Measurements from ENCODE around the gene DPP6. TPM values are rescaled to one million over a fixed set of nuclear protein-coding genes. Genes with fewer than 3 reads are reported as not detected.

DPP6 gene
- total and polyA plus RNA-seq, 2 experiments from 2014 or later = 0.21 TPM; not detected in 1

DNA sequence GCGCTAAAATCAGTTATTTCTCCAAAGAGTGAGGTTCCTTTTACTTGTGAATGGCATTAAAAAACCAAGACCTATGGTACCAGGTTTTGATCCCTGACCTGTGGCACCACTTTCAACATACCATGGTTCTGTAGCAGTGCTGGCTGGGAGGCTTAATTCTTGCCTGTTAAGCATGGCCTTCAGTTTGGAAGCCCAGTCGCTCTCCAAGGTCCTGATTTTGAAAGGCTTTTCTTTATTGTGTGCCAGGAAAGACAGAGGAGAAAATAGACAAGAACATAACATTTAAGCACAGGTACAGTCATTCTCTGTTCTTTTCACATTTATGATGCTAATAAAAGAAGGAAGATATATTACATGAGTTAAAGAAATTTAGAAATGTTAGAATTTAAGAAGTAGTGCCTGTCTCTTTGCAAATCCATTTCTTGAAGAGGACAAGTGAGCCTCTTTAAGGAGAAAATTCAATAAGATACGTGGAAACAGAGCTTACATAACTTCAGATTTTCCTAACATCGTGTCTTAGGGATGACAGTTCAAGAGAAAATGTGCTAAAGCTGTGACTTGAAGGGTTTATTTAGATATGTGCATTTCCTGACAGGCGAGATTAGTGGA is 357.6 kb downstream of the DPP6 start:
- peak; percentile 1 to 87 for DNase-seq (ENCODE audit: low read depth in 1 of 2, low spot score in 1 of 2)
- Histone ChIP-seq H3K4me1 (ENCODE audit: low read depth) (no peaks in the 10 kb centered on the region), H3K27me3 (no peaks in the 10 kb centered on the region), H3K9me3 (ENCODE audit: low read depth) (no peaks in the 10 kb centered on the region), H3K4me3 (no peak overlapping the region), H3K27ac (no peak overlapping the region), H3K36me3 (no peaks in the 10 kb centered on the region)
- TF ChIP-seq, protein P1, sequence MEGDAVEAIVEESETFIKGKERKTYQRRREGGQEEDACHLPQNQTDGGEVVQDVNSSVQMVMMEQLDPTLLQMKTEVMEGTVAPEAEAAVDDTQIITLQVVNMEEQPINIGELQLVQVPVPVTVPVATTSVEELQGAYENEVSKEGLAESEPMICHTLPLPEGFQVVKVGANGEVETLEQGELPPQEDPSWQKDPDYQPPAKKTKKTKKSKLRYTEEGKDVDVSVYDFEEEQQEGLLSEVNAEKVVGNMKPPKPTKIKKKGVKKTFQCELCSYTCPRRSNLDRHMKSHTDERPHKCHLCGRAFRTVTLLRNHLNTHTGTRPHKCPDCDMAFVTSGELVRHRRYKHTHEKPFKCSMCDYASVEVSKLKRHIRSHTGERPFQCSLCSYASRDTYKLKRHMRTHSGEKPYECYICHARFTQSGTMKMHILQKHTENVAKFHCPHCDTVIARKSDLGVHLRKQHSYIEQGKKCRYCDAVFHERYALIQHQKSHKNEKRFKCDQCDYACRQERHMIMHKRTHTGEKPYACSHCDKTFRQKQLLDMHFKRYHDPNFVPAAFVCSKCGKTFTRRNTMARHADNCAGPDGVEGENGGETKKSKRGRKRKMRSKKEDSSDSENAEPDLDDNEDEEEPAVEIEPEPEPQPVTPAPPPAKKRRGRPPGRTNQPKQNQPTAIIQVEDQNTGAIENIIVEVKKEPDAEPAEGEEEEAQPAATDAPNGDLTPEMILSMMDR (IDR thresholded peaks at IDR 0.05; ENCODE audit: low read depth, low read length) = no peak

DNA sequence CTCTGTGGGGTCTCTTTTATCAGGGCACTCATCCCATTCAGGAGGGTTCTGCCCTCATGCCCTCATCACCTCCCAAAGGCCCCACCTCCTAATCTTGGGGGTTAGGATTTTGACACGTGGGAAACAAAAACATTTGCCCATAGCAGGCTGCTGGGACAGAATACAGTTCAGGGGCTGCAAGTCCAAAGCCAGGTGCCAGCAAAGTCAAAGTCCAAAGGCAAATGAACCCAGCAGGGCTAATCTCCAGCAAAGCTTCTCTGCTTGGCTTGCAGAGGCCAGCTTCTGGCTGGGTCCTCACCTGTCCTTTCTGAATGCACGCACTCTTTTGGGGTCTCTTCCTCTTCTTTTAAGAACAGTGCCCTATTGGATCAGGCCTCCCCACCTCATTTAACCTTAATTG is 359.9 kb downstream of the DPP6 start:
- H3K27me3 ChIP-seq = no peaks in the 10 kb centered on the region
- H3K4me3 ChIP-seq = no peak overlapping the region
- TF ChIP-seq, protein P1 (IDR thresholded peaks at IDR 0.05; ENCODE audit: low read depth, low read length) = no peak
- H3K36me3 ChIP-seq = no peaks in the 10 kb centered on the region
- H3K4me1 ChIP-seq (ENCODE audit: low read depth) = no peaks in the 10 kb centered on the region
- H3K9me3 ChIP-seq (ENCODE audit: low read depth) = no peaks in the 10 kb centered on the region
- no peak overlapping the region for H3K27ac ChIP-seq
- DNase-seq (ENCODE audit: low read depth in 1 of 2, low spot score in 1 of 2) = no peak

DNA sequence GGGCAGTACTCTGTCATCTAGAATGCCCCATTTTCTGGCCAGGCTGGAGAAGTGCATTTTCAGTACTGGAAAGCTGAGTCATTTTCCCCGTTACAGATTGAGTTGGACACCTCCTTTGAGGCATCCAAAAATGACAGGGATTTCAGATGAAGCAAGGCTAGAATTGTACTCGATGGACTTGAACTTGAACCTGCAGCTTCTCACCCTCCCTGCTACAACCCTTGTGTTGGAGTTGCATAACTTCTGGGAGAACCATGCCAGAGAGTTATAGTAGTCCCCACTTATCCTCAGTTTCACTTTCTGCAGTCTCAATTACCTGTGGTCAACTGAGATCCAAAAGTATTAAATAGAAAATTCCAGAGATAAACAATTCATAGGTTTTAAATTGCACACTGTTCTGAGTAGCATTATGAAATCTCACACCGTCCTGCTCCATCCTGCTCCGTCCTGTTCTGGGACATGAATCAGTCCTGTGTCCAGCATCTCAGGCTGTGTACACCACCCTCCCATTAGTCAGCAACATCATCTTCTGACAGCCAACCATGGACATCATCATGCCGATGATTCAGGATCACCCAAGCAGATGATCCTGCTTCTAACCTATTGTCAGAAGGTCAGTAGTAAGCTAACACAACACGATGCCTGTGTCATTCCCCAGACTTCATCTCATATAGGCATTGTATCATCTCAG is 363.7 kb downstream of the DPP6 start:
- no peak overlapping the region for H3K27ac ChIP-seq
- H3K4me1 ChIP-seq (ENCODE audit: low read depth) = no peaks in the 10 kb centered on the region
- TF ChIP-seq, protein P1 (IDR thresholded peaks at IDR 0.05; ENCODE audit: low read depth, low read length) = no peak
- no peaks in the 10 kb centered on the region for H3K9me3 ChIP-seq (ENCODE audit: low read depth)
- H3K36me3 ChIP-seq = no peaks in the 10 kb centered on the region
- no peak overlapping the region for H3K4me3 ChIP-seq
- DNase-seq (ENCODE audit: low read depth in 1 of 2, low spot score in 1 of 2) = no peak
- H3K27me3 ChIP-seq = no peaks in the 10 kb centered on the region

DNA sequence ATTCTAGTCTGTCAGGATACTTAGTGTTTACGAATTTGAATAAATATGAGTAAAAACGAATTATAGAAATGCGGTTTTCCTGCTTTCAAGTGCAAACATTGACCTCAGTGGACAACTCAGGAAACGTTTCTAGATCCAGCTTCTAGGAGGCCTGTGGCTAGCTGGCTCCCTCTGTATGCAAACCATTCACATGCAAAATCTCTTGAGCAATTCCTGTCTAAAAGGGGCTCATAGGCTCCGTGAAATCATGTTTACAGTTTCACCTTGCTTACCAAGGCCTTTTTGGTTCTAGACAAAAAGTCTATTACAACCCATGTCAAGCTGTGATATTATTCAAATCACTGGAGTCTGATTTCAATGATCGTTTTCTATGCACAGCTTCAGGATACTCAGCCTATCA is 364.5 kb downstream of the DPP6 start:
- DNase-seq (ENCODE audit: low read depth in 1 of 2, low spot score in 1 of 2) = no peak
- H3K4me1 ChIP-seq (ENCODE audit: low read depth) = no peaks in the 10 kb centered on the region
- no peaks in the 10 kb centered on the region for H3K27me3 ChIP-seq

GRCh38 chr7:154419344-154419743 is 367.1 kb downstream of the DPP6 start:
- TF ChIP-seq, protein P1 (IDR thresholded peaks at IDR 0.05; ENCODE audit: low read depth, low read length) = no peak
- H3K27ac ChIP-seq = no peak overlapping the region
- no peak overlapping the region for H3K4me3 ChIP-seq
- no peaks in the 10 kb centered on the region for H3K9me3 ChIP-seq (ENCODE audit: low read depth)
- H3K4me1 ChIP-seq (ENCODE audit: low read depth) = no peaks in the 10 kb centered on the region
- H3K27me3 ChIP-seq = no peaks in the 10 kb centered on the region
- DNase-seq (ENCODE audit: low read depth in 1 of 2, low spot score in 1 of 2) = no peak
- H3K36me3 ChIP-seq = no peaks in the 10 kb centered on the region

More for the DNA sequence above, 364.5 kb downstream of the DPP6 start:
- TF ChIP-seq, protein P1 (IDR thresholded peaks at IDR 0.05; ENCODE audit: low read depth, low read length) = no peak
- no peaks in the 10 kb centered on the region for H3K9me3 ChIP-seq (ENCODE audit: low read depth)
- no peak overlapping the region for H3K27ac ChIP-seq
- no peaks in the 10 kb centered on the region for H3K36me3 ChIP-seq
- H3K4me3 ChIP-seq = no peak overlapping the region

All from cardiac muscle cell (in vitro differentiated cells and primary cell).